HG03025 (cell line): ENCODE data around the gene GLCCI1.
"Not testable (repeated sequence)": the region's sequence is repeated elsewhere in the genome, so short reads cannot be mapped to it uniquely, and the experiment has no call there.

Experiments
- ATAC-seq: cut with Tn5 transposase; IDR thresholded peaks from one replicate; pipeline ENCODE4 v1.9.1; 2021; ENCODE audit warnings: mild to moderate bottlenecking, moderate library complexity; ENCODE audit not compliant: unreplicated experiment, low FRiP score

Gene GLCCI1

DNA sequence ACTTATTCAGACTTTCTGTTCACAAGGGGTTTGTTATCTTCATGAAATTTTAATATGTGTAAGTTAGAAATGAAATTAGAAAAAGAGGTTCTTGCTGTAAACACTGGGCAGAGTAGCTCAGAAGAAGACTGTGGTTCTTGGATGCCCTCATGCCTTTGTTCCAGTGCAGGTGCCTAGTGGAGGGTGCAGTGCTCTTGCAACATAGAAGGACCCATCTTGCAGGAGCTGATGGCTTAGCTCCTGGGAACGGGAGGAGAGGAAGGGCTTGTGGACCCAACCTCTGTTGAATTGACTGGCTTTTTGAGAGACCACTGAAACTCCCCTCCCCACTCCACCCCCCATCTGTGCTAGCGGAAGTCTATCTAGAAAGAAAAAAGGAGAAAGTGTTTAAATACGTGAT lies 116.8 kb downstream of the GLCCI1 start:
- ATAC-seq: no peak

GRCh38 chr7:8086239-8086638 lies 117.6 kb downstream of the GLCCI1 start:
- no peak for ATAC-seq

- no peak for ATAC-seq
These were observed 120.6 kb downstream of the GLCCI1 start for GRCh38 chr7:8089036-8089780.

- no peak for ATAC-seq
These were observed 123.5 kb downstream of the GLCCI1 start for GRCh38 chr7:8092140-8092539.

DNA sequence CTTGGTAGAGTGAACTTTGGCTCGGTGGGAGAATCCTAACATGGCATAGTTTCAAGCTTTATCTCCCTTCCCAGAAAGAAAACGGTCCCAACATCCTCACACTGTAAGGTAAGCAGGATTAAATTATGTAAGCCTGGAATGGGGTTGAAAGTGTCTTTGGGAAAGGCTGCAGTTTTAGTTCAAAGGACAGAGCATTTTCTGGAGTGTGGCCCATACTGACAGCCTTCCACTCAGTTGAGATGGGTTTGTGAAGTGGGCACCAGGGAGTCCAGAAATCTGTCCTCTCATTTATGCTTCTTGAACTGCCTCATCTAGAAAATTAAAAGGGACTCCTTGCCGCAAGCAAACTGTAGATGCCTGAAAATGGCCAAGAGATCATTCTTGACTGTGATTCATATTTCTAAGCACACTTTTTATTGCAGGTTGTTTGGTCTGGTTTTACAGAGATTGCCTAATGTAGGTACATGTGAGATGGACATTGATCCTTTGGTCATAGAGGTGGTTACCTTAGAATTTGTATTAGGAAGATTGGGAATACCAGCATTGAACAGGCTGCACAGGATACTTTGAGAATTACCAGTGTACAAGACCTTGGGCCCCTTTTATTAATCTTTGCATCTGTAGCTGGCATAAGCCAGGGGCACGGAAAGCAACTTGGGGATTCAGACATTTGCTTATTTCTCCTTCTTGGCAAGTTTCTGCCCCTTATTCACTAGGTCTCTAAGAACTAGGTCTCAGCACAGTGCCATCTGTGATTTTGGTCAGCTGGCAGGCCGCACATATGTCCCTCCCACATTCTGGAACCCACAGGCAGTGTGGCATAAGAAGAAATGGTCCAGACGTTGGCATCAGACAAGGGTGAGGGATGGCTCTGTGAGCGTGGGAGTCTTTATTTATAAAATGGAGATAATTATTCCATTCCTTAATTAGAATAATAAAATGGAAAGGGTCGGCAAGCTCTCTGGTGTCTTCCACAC lies 125.9 kb downstream of the GLCCI1 start:
- ATAC-seq: no peak

DNA sequence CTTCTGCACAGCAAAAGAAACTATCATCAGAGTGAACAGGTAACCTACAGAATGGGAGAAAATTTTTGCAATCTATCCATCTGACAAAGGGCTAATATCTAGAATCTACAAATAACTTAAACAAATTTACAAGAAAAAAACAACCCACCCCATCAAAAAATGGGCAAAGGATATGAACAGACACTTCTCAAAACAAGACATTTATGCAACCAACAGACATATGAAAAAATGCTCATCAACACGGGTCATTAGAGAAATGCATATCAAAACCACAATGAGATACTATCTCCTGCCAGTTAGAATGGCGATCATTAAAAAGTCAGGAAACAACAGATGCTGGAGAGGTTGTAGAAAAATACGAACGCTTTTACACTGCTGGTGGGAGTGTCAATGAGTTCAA lies 132.7 kb downstream of the GLCCI1 start:
- ATAC-seq: not testable (repeated sequence)

- ATAC-seq: no peak
These were observed 134.7 kb downstream of the GLCCI1 start for GRCh38 chr7:8103282-8103681.

DNA sequence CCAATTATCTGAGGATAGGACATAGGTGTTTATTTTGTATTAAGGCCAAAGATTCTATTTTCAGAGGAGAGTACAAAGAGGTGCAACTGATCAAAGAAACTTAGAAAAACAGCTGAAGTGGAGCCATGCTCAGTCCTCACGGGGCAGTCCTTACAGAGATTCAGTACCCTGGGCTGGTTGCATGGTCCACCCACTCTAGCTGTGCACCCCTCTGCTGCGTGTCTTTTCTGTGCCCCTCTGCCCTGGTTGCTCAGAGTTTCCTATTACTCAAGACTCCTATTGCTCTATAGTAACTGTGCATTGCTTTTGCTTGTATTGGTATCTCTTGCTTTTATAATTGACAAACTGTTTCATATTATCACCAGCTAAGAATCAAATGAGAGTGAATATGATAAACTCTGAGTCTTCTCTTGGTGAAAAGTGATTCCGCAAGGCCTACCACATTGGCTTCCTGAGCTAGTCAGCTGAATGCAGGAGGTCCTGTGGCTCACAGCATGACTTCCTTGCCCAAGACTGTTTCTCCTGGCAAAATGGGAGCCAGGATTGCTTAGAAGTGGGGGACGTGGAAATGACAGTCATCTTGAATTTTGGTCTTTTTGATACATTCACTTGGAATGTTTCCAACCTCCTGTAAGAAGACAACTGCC lies 137.0 kb downstream of the GLCCI1 start:
- ATAC-seq: no peak

DNA sequence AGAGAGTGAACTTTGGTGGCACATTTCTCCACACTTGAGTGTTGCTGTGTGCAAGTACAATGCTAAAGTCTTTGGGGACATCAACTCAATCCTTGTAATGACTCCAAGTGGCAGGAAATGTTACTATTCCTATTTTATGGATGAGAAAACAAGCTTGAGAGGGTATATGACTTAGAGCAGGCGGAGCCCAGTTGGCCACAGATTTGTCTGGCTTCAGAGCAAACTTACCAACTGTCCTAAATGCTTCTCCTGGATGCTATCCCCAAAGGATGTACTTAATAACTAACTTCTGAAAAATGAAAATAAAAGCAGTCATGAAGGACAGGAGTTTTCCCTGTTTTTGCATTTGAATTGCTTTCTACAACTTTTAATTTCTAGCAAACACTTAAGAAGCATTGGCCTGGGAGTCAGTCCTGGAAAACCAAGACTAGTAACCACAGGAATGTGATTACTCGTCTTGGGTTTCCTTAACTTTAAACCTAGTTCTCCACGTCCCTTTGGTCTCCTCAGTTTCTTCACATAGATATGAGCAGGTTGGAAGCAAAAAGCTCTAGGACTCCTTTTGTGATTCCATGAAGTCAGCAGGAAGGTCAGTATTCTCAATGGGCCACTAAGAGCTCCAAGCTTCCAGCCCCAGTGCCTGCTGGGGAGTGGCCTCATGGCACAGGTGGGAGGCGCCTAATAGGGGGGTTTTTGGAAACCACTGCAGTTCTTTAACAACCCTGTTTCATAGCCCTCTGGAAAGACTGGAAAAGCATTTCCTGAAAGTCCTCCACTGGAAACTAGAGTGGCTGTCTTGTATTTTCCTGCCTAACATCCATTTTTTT lies 140.8 kb downstream of the GLCCI1 start:
- ATAC-seq: no peak

GRCh38 chr7:8111282-8111960 lies 142.8 kb downstream of the GLCCI1 start:
- no peak for ATAC-seq

DNA sequence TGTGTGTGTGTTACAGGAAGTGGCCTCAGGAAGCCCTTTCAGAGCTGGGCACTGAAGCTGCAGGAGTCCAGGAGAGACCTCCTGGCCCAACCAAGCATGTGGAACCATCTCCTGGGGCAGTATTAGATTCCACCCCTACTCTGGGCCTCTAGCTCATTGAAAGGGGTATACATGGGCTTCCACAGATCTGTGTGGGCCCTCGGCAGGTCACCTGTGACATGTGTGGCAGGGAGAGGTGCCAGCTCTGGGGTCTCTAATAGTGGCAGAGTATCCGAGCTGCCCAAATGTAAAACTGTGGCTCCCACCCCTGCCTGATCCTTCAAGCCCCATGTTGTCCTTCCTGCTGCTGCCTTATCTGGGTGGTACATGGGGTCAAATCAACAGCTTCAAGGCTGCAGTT lies 144.1 kb downstream of the GLCCI1 start:
- no peak for ATAC-seq

GRCh38 chr7:8113184-8113583 lies 144.6 kb downstream of the GLCCI1 start:
- no peak for ATAC-seq

DNA sequence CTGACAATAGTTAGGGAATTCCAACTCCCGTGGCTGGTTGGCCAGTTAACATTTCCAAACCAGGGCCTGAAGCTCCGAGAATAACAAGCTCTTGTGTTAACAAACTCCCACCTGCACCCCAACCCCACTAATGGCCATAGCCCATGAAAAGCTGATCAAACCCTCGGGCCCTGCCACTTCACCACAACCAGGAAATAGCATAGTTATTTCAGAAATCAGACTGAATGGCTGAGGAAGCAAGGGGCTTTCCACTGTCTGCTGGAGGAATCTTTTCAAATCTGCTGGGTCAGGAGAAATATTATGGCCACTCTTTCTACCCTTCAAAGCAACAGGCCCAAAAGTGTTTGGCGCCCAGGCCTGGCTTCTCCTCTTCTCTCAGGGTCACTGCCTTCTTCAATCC lies 145.6 kb downstream of the GLCCI1 start:
- ATAC-seq: no peak

- ATAC-seq: no peak
These were observed 147.2 kb downstream of the GLCCI1 start for GRCh38 chr7:8115547-8116402.

GRCh38 chr7:8117195-8117594 lies 148.6 kb downstream of the GLCCI1 start:
- ATAC-seq: no peak

- ATAC-seq: no peak
These were observed 150.7 kb downstream of the GLCCI1 start for GRCh38 chr7:8119262-8119661.

DNA sequence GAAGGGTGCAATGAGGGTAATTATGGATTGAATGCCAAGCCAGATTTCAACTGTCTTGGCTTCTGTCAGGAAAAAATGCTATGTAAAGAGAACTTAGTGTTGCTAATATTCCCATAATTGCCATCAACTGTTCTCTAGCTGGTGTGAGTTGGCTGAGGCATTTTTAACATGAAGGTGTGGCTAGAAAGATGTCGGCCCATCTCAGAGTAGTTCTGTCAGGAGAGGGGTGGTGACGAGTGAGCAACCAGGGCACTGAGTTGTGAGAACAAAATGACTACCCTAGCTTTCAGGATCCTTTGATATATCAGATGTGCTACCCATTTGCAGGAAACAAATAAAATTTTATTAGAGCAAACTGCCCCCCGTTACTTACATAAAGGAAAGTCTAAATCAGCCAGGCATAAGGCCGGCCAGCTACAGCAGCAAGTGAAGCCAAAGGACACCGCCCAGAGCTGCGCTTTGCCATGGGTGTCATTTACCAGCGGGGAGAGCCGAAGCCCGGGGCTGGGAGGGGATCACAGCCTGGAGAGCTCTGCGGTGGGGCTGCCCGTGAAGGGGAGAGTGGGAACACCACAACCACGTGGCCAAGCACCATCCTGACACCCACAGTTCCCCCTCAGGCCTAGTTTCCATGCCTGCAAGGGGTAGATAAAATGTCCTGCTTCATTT lies 151.9 kb downstream of the GLCCI1 start:
- ATAC-seq: no peak

DNA sequence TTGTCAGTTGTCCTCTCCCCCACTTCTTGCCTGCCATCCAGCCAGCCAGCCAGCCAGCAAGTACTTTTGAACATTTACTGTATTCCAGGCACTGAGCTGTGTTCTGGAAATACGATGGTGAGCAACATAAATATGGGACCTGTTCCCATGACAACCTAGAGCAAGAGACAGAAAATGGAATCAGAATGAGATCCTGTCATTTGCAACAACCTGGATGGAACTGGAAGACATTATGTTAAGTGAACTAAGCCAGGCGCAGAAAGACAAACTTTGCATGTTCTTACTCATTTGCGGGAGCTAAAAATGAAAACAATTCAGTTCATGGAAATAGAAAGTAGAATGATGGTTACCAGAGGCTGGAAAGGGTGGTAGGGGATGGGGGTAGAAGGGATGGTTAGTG lies 152.6 kb downstream of the GLCCI1 start:
- no peak for ATAC-seq
